ENCODE data around the gene HARS2. TPM values are rescaled to one million over a fixed set of nuclear protein-coding genes. Genes with fewer than 3 reads are reported as not detected.

Gene HARS2
- total RNA-seq, 1 donor from 2014 or later, result 27.2 TPM

DNA sequence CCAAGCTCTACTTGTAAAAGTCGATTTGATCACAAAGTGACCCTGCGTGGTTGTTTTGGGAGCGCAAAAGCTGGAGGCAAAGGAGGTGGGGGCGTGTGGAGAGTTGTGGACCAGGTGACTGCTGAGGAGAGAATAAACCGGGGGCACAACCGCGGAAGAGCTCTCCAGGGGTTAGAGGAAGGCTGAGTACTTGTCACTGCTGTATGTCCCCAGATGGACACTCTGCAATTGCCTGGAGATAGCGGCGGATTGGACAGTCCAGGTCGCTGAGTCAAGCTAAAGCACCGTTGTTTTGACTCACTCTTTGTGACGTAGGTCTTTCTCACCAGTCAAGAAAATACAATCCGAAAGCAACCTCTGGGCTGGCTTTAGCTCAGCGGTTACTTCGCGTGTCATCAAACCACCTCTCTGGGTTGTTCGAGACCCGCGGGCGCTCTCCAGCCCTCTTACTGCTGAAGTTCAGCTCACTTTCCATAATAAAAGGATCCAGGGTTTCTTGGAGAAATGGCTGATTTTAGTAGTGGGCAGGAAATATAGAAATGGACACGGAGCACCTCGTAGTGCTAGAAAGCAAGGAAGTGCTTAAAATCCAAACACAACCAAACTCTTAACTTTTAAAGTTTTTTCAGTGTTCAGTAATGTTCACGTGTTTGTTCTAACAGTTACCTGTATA is 34.7 kb downstream of the HARS2 start:
- H3K27ac Mint-ChIP-seq (ENCODE audit: unreplicated experiment), result no peak overlapping the region
- H3K27me3 Mint-ChIP-seq (ENCODE audit: unreplicated experiment), result peaks cover 7% of the 10 kb centered on the region
- no peaks in the 10 kb centered on the region for H3K9me3 Mint-ChIP-seq (ENCODE audit: unreplicated experiment)
- H3K4me3 Mint-ChIP-seq (ENCODE audit: unreplicated experiment), result peak overlapping the region; percentile 57
- H3K36me3 Mint-ChIP-seq (ENCODE audit: unreplicated experiment), result no peaks in the 10 kb centered on the region
- TF ChIP-seq, protein P1, sequence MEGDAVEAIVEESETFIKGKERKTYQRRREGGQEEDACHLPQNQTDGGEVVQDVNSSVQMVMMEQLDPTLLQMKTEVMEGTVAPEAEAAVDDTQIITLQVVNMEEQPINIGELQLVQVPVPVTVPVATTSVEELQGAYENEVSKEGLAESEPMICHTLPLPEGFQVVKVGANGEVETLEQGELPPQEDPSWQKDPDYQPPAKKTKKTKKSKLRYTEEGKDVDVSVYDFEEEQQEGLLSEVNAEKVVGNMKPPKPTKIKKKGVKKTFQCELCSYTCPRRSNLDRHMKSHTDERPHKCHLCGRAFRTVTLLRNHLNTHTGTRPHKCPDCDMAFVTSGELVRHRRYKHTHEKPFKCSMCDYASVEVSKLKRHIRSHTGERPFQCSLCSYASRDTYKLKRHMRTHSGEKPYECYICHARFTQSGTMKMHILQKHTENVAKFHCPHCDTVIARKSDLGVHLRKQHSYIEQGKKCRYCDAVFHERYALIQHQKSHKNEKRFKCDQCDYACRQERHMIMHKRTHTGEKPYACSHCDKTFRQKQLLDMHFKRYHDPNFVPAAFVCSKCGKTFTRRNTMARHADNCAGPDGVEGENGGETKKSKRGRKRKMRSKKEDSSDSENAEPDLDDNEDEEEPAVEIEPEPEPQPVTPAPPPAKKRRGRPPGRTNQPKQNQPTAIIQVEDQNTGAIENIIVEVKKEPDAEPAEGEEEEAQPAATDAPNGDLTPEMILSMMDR (IDR thresholded peaks at IDR 0.05), result no peak
- DNase-seq (ENCODE audit: extremely low spot score, unreplicated experiment), result peak; percentile 87
- H3K4me1 Mint-ChIP-seq (ENCODE audit: unreplicated experiment), result peaks cover 11% of the 10 kb centered on the region

DNA sequence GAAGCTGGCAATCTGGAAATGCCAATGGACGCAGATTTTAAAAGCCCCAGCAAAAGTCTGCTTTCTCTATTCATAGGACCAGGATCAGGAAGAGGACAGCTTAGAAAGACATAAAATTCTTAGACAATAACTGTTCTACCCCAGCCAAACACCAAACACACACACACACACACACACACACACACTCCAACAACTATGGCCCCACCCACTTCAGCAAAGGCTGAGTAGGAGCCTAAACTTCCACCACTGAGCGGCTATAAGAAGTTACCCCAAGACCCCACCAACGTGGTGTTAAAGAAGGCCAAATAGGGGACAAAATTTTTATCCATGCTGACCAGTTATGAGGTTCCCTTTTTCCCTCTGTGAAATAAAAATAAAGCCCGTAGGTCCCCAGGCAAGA is 41.8 kb downstream of the HARS2 start:
- no peak overlapping the region for H3K27ac Mint-ChIP-seq (ENCODE audit: unreplicated experiment)
- no peak overlapping the region for H3K4me3 Mint-ChIP-seq (ENCODE audit: unreplicated experiment)
- TF ChIP-seq, protein P1 (IDR thresholded peaks at IDR 0.05), result no peak
- no peak for DNase-seq (ENCODE audit: extremely low spot score, unreplicated experiment)
- peaks cover 30% of the 10 kb centered on the region for H3K27me3 Mint-ChIP-seq (ENCODE audit: unreplicated experiment)
- H3K4me1 Mint-ChIP-seq (ENCODE audit: unreplicated experiment), result no peaks in the 10 kb centered on the region
- H3K36me3 Mint-ChIP-seq (ENCODE audit: unreplicated experiment), result no peaks in the 10 kb centered on the region
- H3K9me3 Mint-ChIP-seq (ENCODE audit: unreplicated experiment), result no peaks in the 10 kb centered on the region

DNA sequence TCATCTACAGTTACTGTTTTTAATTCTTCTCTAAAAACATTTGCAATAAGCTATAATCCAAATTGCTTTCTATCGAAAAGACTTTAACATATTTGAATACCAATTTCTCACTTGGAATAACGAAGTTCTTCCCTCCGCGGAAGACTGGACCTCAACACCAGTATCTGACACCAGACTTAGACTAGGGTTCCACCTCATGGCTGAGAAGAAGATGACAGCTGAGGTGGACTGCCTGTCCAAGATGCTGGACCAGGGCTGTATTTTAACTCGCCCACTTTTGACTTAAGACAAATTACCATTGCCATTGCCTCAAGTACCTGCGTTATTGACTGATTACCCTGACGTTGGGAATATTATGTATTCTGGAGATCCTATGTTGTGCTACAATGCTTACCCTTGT is 43.1 kb downstream of the HARS2 start:
- peaks cover 26% of the 10 kb centered on the region for H3K27me3 Mint-ChIP-seq (ENCODE audit: unreplicated experiment)
- DNase-seq (ENCODE audit: extremely low spot score, unreplicated experiment), result no peak
- H3K4me3 Mint-ChIP-seq (ENCODE audit: unreplicated experiment), result no peak overlapping the region
- no peak overlapping the region for H3K27ac Mint-ChIP-seq (ENCODE audit: unreplicated experiment)
- no peaks in the 10 kb centered on the region for H3K4me1 Mint-ChIP-seq (ENCODE audit: unreplicated experiment)
- no peaks in the 10 kb centered on the region for H3K9me3 Mint-ChIP-seq (ENCODE audit: unreplicated experiment)
- no peaks in the 10 kb centered on the region for H3K36me3 Mint-ChIP-seq (ENCODE audit: unreplicated experiment)
- TF ChIP-seq, protein P1 (IDR thresholded peaks at IDR 0.05), result peak; percentile 40

DNA sequence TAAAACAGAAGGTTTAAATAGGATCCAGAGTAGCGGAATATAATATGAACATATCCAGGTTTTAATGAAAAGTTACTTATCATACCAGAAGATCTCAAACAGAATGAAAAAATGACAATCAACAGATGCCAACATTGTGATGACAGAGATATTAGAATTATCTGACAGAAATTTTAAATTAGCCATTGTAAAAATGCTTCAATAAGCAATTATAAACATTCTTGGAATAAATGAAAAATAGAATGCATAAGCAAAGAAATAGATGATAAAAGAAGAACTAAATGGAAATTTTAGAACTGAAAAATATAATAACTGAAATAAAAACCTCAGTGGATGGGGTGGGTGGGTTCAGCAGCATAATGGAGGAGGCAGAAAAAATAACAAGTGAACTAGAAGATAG is 46.2 kb downstream of the HARS2 start:
- DNase-seq (ENCODE audit: extremely low spot score, unreplicated experiment), result no peak
- TF ChIP-seq, protein P1 (IDR thresholded peaks at IDR 0.05), result no peak
- no peaks in the 10 kb centered on the region for H3K36me3 Mint-ChIP-seq (ENCODE audit: unreplicated experiment)
- H3K4me1 Mint-ChIP-seq (ENCODE audit: unreplicated experiment), result no peaks in the 10 kb centered on the region
- H3K4me3 Mint-ChIP-seq (ENCODE audit: unreplicated experiment), result no peak overlapping the region
- H3K9me3 Mint-ChIP-seq (ENCODE audit: unreplicated experiment), result peaks cover 4% of the 10 kb centered on the region
- H3K27ac Mint-ChIP-seq (ENCODE audit: unreplicated experiment), result no peak overlapping the region
- H3K27me3 Mint-ChIP-seq (ENCODE audit: unreplicated experiment), result peaks cover 23% of the 10 kb centered on the region

DNA sequence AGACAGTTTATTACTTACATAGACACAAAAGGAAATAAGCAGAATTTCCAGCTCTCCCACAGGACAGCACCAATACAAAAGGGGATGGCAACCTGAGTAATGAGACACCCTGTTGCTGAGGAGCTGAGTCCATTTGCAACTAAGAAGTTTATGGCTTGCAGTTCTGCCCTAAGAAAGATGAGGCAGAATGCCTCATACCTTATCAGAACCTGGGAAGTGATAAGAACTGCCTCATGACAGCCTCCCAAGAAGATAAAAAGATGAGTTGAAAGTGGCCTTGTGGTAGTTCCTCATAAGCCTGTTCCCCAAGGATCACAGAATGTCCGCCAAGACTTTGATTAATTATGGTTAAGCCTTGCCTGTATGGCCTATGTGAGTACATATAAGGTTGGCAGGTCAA is 50.7 kb downstream of the HARS2 start:
- no peaks in the 10 kb centered on the region for H3K36me3 Mint-ChIP-seq (ENCODE audit: unreplicated experiment)
- H3K4me3 Mint-ChIP-seq (ENCODE audit: unreplicated experiment), result no peak overlapping the region
- TF ChIP-seq, protein P1 (IDR thresholded peaks at IDR 0.05), result no peak
- H3K4me1 Mint-ChIP-seq (ENCODE audit: unreplicated experiment), result no peaks in the 10 kb centered on the region
- H3K27me3 Mint-ChIP-seq (ENCODE audit: unreplicated experiment), result peaks cover 6% of the 10 kb centered on the region
- no peak overlapping the region for H3K27ac Mint-ChIP-seq (ENCODE audit: unreplicated experiment)
- DNase-seq (ENCODE audit: extremely low spot score, unreplicated experiment), result no peak
- H3K9me3 Mint-ChIP-seq (ENCODE audit: unreplicated experiment), result peaks cover 18% of the 10 kb centered on the region

Small RNA genes lying within 50 kb of the gene (microRNA-seq; reads per million reads assigned to microRNA genes)
- not detected for gene MIR3655 (ENCODE audit: unreplicated experiment)

Other genes starting within 250 kb of the HARS2 start
- gene EIF4EBP3, start 143.8 kb upstream of the HARS2 start, total RNA-seq, result 13.2 and 14.7 TPM in 2 replicates
- gene SRA1, start 134.0 kb upstream of the HARS2 start, total RNA-seq, result 41.9 and 43.7 TPM in 2 replicates
- gene APBB3, start 126.9 kb upstream of the HARS2 start, total RNA-seq, result 62.3 and 70.7 TPM in 2 replicates
- 79.6 and 80.9 TPM in 2 replicates for gene SLC35A4, start 126.6 kb upstream of the HARS2 start, total RNA-seq
- gene CD14, start 58.3 kb upstream of the HARS2 start, total RNA-seq, result not detected in 2 replicates
- 10.4 and 10.5 TPM in 2 replicates for gene TMCO6, start 52.0 kb upstream of the HARS2 start, total RNA-seq
- gene NDUFA2, start 43.8 kb upstream of the HARS2 start, total RNA-seq, result 44.5 and 50.2 TPM in 2 replicates
- 86.5 and 89.9 TPM in 2 replicates for gene IK, start 43.6 kb upstream of the HARS2 start, total RNA-seq
- gene WDR55, start 26.6 kb upstream of the HARS2 start, total RNA-seq, result 28.3 and 28.9 TPM in 2 replicates
- gene DND1, start 17.9 kb upstream of the HARS2 start, total RNA-seq, result 1.6 and 1.9 TPM in 2 replicates
- 65.3 and 69.0 TPM in 2 replicates for gene HARS1, start 85 bp upstream of the HARS2 start, total RNA-seq
- 47.5 and 50.9 TPM in 2 replicates for gene ZMAT2, start 9.0 kb downstream of the HARS2 start, total RNA-seq
- gene PCDHA1, start 94.7 kb downstream of the HARS2 start, total RNA-seq, result not detected in 2 replicates
- gene PCDHA2, start 103.4 kb downstream of the HARS2 start, total RNA-seq, result 0.99 and 1.6 TPM in 2 replicates
- 0.19 and 0.42 TPM in 2 replicates for gene PCDHA3, start 109.6 kb downstream of the HARS2 start, total RNA-seq
- gene PCDHA4, start 115.6 kb downstream of the HARS2 start, total RNA-seq, result 12.2 and 12.8 TPM in 2 replicates
- 1.0 and 1.1 TPM in 2 replicates for gene PCDHA5, start 130.2 kb downstream of the HARS2 start, total RNA-seq
- gene PCDHA6, start 136.5 kb downstream of the HARS2 start, total RNA-seq, result 20.2 TPM in 2 replicates
- gene PCDHA7, start 142.8 kb downstream of the HARS2 start, total RNA-seq, result 2.0 and 2.1 TPM in 2 replicates
- 1.9 and 2.0 TPM in 2 replicates for gene PCDHA8, start 149.7 kb downstream of the HARS2 start, total RNA-seq
- 1.7 and 1.8 TPM in 2 replicates for gene PCDHA9, start 156.9 kb downstream of the HARS2 start, total RNA-seq
- 6.0 and 6.1 TPM in 2 replicates for gene PCDHA10, start 164.4 kb downstream of the HARS2 start, total RNA-seq
- gene PCDHA11, start 177.5 kb downstream of the HARS2 start, total RNA-seq, result 7.2 and 8.2 TPM in 2 replicates
- gene PCDHA12, start 183.9 kb downstream of the HARS2 start, total RNA-seq, result 9.1 and 12.4 TPM in 2 replicates
- gene PCDHA13, start 190.7 kb downstream of the HARS2 start, total RNA-seq, result 1.5 and 1.7 TPM in 2 replicates
- gene PCDHAC1, start 234.8 kb downstream of the HARS2 start, total RNA-seq, result 3.3 TPM in 2 replicates

Data from osteocyte (in vitro differentiated cells).